Myocyte (in vitro differentiated cells): ENCODE data around the gene DERL3. TPM values are rescaled to one million over a fixed set of nuclear protein-coding genes. Genes with fewer than 3 reads are reported as not detected.
A peak's percentile ranks its signal among the peaks of the same experiment; 100 is the strongest.

Experiments
- DNase-seq: peaks from one replicate; pipeline ENCODE4 v3.0.0-alpha.2; 2012; ENCODE audit warnings: low read depth
- total RNA-seq: library from RNA; depleted of rRNA; stranded (reverse); fragments of >200 nt; gene quantifications from 2 replicates; pipeline ENCODE4 v1.2.3, GENCODE V29; 2014

Gene DERL3
- total RNA-seq, 1 donor from 2014 or later, result 4.6 TPM

GRCh38 chr22:23847991-23848864 is 9.4 kb upstream of the DERL3 start:
- no peak for DNase-seq

DNA sequence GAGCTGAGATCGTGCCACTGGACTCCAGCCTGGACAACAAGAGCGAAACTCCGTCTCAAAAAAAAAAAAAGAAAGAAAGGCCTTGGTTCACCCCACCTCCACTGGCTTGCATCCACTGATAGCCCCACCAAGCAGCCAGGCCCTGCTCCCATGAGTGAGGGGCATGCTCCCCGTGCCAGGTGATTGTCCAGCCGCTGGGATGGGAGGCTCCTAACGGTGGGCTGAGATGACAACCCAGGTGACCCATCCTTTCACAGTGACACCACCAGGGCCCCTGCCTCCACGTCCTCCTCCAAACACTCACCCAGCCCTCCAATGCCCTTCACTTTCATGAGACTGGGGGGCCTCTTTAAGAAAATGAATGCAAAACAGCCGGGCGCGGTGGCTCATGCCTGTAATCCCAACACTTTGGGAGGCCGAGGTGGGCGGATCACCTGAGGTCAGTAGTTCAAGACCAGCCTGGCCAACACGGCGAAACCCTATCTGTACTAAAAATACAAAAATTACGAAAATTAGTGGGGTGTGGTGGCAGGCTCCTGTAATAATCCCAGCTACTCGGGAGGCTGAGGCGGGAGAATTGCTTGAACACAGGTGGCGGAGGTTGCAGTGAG is 8.6 kb upstream of the DERL3 start:
- DNase-seq, result no peak

DNA sequence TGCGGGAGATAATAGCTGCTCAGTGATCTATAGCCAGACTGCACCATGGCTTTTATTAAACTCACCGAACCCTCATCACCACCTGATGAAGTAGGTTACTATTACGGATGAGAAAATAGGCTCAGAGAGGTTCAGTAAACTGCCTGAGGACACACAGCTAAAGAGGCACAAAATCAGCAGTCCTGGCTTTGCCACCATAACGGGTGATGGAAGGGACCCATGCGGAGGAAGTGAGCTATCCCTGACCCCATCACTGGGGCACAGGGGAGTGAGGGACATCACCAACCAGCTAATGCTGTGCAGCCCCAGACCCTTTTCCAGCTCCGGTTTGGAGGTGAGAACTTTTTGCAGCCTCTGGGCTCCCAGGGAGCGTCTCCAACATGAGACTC is 7.3 kb upstream of the DERL3 start:
- no peak for DNase-seq

GRCh38 chr22:23845265-23846080 is 6.7 kb upstream of the DERL3 start:
- DNase-seq, result no peak

DNA sequence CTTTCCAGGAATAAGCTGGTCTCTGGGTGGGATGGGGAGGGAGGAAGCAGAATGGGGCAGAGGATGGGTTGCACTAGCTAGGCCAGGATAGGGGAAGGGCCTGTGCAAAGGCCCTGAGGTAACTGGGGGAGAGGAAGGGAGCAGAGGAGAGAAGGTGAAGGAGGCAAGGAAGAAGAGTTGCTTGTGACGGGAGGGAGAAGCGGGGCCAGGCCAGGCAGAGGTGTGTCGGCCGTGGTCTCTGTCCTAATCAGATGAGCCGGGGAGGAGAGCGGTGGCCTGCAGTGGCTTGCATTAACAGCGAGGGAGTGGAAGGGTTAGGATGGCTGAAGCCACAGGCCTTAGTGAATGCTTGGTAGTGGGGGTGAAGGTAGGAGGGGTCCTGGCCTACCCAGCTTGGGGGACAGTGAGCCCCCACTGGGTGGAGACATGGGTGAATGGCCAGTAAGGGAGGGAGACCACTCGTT is 6.0 kb upstream of the DERL3 start:
- no peak for DNase-seq

GRCh38 chr22:23842599-23842998 is 3.8 kb upstream of the DERL3 start:
- no peak for DNase-seq

- DNase-seq, result no peak
Observed at GRCh38 chr22:23841736-23842445, 3.1 kb upstream of the DERL3 start.

DNA sequence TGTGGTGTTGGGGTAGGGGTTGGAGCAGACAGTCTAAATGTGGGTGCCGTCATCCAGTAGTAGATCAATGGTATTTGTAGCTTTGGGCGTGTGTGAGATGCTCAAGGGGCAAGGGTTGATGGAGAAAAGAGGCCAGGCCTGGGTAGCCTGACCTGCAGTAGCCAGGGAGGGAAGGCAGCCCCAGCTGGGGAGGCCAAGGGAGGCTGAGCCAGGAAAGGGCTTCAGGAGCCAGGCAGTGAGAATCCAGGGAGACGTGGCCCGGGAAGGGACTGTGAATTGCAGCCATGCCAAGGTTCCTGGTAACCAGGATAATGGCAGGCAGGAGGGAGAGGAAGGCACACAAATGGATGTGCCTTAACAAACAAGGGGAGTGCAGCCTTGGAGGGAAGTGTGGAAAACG is 2.5 kb upstream of the DERL3 start:
- DNase-seq, result no peak

GRCh38 chr22:23840026-23840425 is 1.2 kb upstream of the DERL3 start:
- DNase-seq, result peak; percentile 80

DNA sequence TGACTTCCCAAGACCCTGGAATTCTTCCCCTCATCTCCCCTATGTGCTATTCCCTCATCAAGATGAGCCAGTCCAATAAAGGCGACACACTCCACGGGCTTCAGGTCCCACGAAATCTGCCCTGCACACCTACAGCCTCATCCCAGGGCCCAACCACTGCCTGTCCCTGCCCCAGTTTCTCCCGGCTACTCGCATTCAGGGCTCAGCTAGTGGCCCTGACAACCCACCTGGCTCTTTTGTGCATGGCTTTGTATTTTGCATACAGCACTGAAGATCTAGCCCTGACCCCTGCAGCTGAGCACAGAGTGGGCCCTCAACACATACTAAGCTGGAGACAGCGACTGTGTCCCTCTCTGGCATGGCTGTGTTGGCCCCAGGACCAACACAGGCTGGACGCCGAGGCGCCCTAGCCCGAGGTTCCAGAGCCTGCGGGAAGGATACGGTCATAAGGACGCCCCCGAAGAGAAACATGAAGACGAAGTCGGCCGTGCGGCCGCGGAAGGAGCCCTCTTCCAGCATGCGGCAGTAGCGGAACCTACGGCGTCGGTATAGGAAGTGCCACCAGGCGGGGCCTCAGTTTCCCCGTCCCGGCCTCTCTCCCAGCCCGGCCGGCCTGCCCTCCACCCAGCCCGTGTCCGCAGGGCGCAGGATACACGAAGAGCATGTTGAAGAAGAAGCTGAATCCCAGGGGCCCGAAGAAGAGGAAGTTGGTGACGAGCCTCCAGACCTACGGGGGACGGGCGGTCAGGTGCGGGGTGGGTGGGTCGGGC is 710 bp downstream of the DERL3 start:
- no peak for DNase-seq

GRCh38 chr22:23837496-23837859 is 1.3 kb downstream of the DERL3 start:
- no peak for DNase-seq

DNA sequence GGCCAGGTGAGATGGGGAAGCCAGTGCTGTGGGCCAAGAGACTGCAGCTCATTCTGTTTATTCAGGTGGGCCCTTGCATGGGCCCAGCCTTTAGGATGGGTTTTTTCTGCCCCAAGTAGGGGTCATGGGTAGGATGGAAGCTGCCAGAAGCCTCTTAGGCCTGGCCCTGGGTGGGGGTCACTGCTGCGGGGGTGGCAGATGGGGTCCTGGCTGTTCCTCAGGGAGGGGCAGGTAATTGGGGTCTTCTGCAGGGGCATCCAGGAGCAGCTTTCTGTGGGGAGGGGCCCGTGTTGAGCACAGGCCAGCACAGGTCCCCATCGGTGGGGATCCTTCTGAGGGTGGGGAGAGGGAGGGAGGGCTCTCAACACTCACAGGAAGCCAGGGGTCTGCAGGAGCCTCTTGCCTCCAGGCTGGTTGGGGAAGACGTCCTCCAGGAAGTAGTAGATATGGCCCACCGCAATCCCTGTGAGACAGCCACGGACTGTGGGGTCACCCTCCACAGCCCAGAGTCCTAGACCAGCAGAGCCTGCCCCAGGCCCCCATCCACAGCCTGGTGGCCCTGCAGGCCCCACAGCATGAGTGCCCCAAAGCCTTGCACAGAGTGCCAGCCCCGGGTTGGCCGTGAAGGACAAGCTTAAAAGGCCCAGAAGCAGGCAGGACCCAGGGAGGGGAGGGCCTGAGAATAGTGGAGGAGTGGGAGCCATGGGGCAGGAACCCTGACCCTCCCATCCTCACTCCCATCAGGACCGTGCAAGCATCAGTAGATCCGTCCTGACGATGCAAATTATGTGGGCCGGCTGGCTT is 1.9 kb downstream of the DERL3 start:
- DNase-seq, result no peak

- DNase-seq, result no peak
Observed at GRCh38 chr22:23836281-23836680, 2.5 kb downstream of the DERL3 start.

DNA sequence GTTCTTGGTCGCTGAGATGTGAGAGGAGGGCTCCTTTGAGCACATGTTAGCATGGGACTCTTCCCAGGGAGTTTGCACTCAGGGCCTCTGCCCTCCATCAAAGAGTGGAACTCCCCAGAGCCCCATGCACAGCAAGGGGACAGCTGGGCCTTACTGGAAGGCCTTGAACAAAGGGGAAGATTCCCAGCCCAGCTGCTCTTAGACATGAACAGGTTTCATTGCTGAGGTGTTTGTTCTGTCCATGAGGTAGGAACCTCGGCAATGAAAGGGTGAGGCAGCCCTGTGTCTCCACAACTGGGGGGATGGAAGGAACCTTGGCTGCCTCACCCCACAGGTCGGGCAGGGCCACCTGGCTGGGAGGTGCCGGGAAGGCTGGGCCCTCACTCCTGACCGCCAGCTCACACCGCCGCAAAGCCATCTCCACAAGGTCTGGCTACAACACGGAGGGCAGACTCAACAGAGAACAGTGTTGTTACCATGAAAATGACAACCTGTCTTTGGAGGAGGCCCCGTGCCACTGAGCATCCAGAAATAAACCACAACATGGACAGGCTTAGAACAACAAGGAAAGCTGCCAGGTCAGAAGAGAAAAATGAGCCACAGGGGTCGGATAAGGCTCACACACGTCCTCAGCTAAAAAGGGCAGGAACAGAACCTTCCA is 3.2 kb downstream of the DERL3 start:
- peak; percentile 69 for DNase-seq

GRCh38 chr22:23834793-23835483 is 3.9 kb downstream of the DERL3 start:
- DNase-seq, result peak; percentile 89

GRCh38 chr22:23834406-23834792 is 4.4 kb downstream of the DERL3 start:
- no peak for DNase-seq

DNA sequence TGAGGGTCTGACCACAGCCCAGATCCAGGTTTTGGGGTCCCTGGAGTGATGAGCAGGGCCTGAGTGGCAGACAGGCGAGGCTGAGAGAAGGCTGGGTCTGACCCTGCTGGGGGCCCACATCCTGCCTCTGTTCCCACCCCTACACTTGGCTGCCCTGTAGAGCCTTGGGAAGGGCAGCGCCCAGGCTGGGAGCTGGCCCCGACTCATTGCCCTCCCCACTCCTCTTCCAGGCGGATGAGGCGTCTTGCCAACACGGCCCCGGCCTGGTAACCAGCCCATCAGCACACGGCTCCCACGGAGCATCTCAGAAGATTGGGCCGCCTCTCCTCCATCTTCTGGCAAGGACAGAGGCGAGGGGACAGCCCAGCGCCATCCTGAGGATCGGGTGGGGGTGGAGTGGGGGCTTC is 4.9 kb downstream of the DERL3 start:
- no peak for DNase-seq

GRCh38 chr22:23833017-23833751 is 5.6 kb downstream of the DERL3 start:
- no peak for DNase-seq
